ENCODE data around the gene COL5A2. TPM values are rescaled to one million over a fixed set of nuclear protein-coding genes. Genes with fewer than 3 reads are reported as not detected.

COL5A2 gene
- total and polyA plus RNA-seq, 2 donors (not counting 3 experiments of a cell fraction or from before 2014, with no cell fraction given): 47.4 to 123 TPM

DNA sequence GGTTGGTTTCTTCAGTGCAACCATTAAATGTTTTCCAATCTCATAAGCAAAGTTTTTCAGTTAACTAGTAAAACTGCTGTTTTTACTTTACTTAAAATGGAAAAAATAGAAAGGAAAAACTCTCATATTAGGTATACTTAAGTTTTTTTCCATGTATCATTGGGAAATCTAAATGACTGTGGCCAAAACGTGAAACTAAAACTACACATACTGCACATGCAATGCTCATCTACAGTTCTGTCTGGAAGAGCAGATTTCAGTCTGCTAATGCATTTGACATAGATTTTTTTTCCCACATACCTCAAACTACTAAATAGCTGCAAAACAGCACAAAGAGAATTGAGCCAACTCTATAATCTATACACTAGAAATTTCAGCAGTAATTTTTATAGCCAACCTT is 62.6 kb downstream of the COL5A2 start:
- H3K9me3 ChIP-seq (replicated peaks; ENCODE audit: control insufficient read depth, insufficient read depth, low read length): no peaks in the 10 kb centered on the region
- H3K27me3 ChIP-seq (ENCODE audit: control insufficient read depth in 2 of 2, insufficient read depth in 2 of 2, low read length in 2 of 2): no peaks in the 10 kb centered on the region
- dilution Hi-C loops (cut with MboI; ENCODE audit: extremely low pct_ligation_motif_present, low sequenced_read_pairs) (no loop called here), intact Hi-C loops (cut with micrococcal nuclease) (no loop called here)
- no peak overlapping the region for H3K4me3 ChIP-seq (replicated peaks in 1 of 3; ENCODE audit: insufficient read depth in 1 of 3, low read depth in 1 of 3, low read length in 3 of 3)
- FAIRE-seq: no peak
- no peaks in the 10 kb centered on the region for H3K4me1 ChIP-seq (ENCODE audit: control insufficient read depth, extremely low read depth, insufficient read depth, low read length)
- no peak overlapping the region for H3K4me2 ChIP-seq (ENCODE audit: insufficient read depth, low read length)
- no peaks in the 10 kb centered on the region for H3K36me3 ChIP-seq (ENCODE audit: control insufficient read depth in 2 of 2, extremely low read depth in 1 of 2, insufficient read depth in 2 of 2, low read length in 2 of 2)
- DNase-seq (ENCODE audit: low read depth, low spot score): no peak
- H3K27ac ChIP-seq (ENCODE audit: insufficient read depth, low read depth, low read length): no peak overlapping the region
- H2AFZ ChIP-seq (ENCODE audit: low read depth, low read length): no peak overlapping the region
- H3K9ac ChIP-seq (replicated peaks; ENCODE audit: extremely low read depth, insufficient read depth, low read length): no peak overlapping the region
- ChIA-PET POLR2A (no interaction called here), CTCF (interaction anchor here (1.1 to 4.3 kb wide), 8 partner anchors 9 to 593 kb away, joined by 4 to 99 read pairs (median 7); no protein-coding TSS in a partner anchor)
- H3K79me2 ChIP-seq (ENCODE audit: control insufficient read depth, insufficient read depth, low read length): peaks cover 2% of the 10 kb centered on the region
- no TSS peak for BruUV-seq (replicated peaks)
- TF ChIP-seq JUN (IDR thresholded peaks at IDR 0.05; ENCODE audit: borderline replicate concordance, insufficient read depth, insufficient read length, low read depth) (no peak), GATA2 (IDR thresholded peaks at IDR 0.05; ENCODE audit: insufficient read depth, insufficient read length, low read depth, low read length) (no peak), POLR2A (IDR thresholded peaks at IDR 0.05; ENCODE audit: low read depth, low read length) (no peak), POLR2AphosphoS5 (IDR thresholded peaks at IDR 0.05; ENCODE audit: insufficient read depth, low read depth, low read length) (no peak), EZH2 (IDR thresholded peaks at IDR 0.05; ENCODE audit: borderline replicate concordance, low read depth, low read length, severe bottlenecking) (no peak), FOS (IDR thresholded peaks at IDR 0.05; ENCODE audit: borderline replicate concordance, insufficient read depth, low read length) (no peak), MYC (IDR thresholded peaks at IDR 0.05; ENCODE audit: low read depth, low read length) (no peak)
- TF ChIP-seq, protein P1, sequence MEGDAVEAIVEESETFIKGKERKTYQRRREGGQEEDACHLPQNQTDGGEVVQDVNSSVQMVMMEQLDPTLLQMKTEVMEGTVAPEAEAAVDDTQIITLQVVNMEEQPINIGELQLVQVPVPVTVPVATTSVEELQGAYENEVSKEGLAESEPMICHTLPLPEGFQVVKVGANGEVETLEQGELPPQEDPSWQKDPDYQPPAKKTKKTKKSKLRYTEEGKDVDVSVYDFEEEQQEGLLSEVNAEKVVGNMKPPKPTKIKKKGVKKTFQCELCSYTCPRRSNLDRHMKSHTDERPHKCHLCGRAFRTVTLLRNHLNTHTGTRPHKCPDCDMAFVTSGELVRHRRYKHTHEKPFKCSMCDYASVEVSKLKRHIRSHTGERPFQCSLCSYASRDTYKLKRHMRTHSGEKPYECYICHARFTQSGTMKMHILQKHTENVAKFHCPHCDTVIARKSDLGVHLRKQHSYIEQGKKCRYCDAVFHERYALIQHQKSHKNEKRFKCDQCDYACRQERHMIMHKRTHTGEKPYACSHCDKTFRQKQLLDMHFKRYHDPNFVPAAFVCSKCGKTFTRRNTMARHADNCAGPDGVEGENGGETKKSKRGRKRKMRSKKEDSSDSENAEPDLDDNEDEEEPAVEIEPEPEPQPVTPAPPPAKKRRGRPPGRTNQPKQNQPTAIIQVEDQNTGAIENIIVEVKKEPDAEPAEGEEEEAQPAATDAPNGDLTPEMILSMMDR (IDR thresholded peaks at IDR 0.05; ENCODE audit: extremely low read depth in 1 of 2, insufficient read depth in 1 of 2, low read depth in 1 of 2, low read length in 2 of 2): no peak
- TF ChIP-seq, protein P2, sequence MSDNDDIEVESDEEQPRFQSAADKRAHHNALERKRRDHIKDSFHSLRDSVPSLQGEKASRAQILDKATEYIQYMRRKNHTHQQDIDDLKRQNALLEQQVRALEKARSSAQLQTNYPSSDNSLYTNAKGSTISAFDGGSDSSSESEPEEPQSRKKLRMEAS (IDR thresholded peaks at IDR 0.05; ENCODE audit: insufficient read depth, insufficient read length): no peak
- no peaks in the 10 kb centered on the region for H3K9me1 ChIP-seq (replicated peaks; ENCODE audit: control insufficient read depth, extremely low read depth, insufficient read depth, low read length)
- no peaks in the 10 kb centered on the region for H4K20me1 ChIP-seq (replicated peaks; ENCODE audit: control insufficient read depth, extremely low read depth, insufficient read depth, low read length)

All from endothelial cell of umbilical vein (primary cell).